GM23338 (cell line): ENCODE results near the gene BTNL9. TPM values are rescaled to one million over a fixed set of nuclear protein-coding genes. Genes with fewer than 3 reads are reported as not detected.

Experiments
- ATAC-seq: fragments of 200-7000 bp; cut with Tn5 transposase; 3 replicates; pipeline ENCODE4 v1.9.1; 2020
- DNase-seq: peaks from one replicate; pipeline ENCODE4 v3.0.0-alpha.2; 2015; ENCODE audit warnings: low spot score
- H2AFZ ChIP-seq: fragments of 200-600 bp; sonication (generic); 2 replicates; pipeline ENCODE4 v1.8.0; 2016; ENCODE audit warnings: antibody characterized with exemption, mild to moderate bottlenecking, moderate library complexity
- H3F3A ChIP-seq: fragments of 200-600 bp; sonication (generic); replicated peaks from 2 replicates; pipeline ENCODE4 v1.8.0; 2017; ENCODE audit warnings: antibody characterized with exemption, mixed run types, low read depth
- H3K27ac ChIP-seq: fragments of 200-600 bp; sonication (generic); 2 replicates; pipeline ENCODE4 v1.6.1; 2016; ENCODE audit warnings: low read depth
- H3K27me3 ChIP-seq: fragments of 200-600 bp; sonication (generic); 2 replicates; pipeline ENCODE4 v1.8.0; 2016; ENCODE audit warnings: mild to moderate bottlenecking, mixed run types, moderate library complexity; ENCODE audit not compliant: insufficient read depth
- H3K36me3 ChIP-seq: fragments of 200-600 bp; sonication (generic); 2 replicates; pipeline ENCODE4 v1.8.0; 2016; ENCODE audit warnings: mild to moderate bottlenecking; ENCODE audit not compliant: insufficient read depth
- H3K4me1 ChIP-seq: fragments of 200-600 bp; sonication (generic); 2 replicates; pipeline ENCODE4 v1.8.0; 2016; ENCODE audit warnings: mild to moderate bottlenecking, moderate library complexity; ENCODE audit not compliant: insufficient read depth
- H3K4me2 ChIP-seq: fragments of 200-600 bp; sonication (generic); 2 replicates; pipeline ENCODE4 v1.7.1; 2017; ENCODE audit warnings: mixed run types
- H3K4me3 ChIP-seq: fragments of 200-600 bp; sonication (generic); 2 replicates; pipeline ENCODE4 v1.6.1; 2016; ENCODE audit warnings: mixed run types
- H3K79me2 ChIP-seq: fragments of 200-600 bp; sonication (generic); replicated peaks from 2 replicates; pipeline ENCODE4 v1.8.0; 2017; ENCODE audit warnings: mild to moderate bottlenecking; ENCODE audit not compliant: insufficient read depth
- H3K9me2 ChIP-seq: fragments of 200-600 bp; sonication (generic); 2 replicates; pipeline ENCODE4 v1.8.0; 2017; ENCODE audit not compliant: insufficient read depth
- H4K20me1 ChIP-seq: fragments of 200-600 bp; sonication (generic); replicated peaks from 2 replicates; pipeline ENCODE4 v1.8.0; 2017; ENCODE audit warnings: mild to moderate bottlenecking; ENCODE audit not compliant: insufficient read depth
- H3K27ac Mint-ChIP-seq: 2 replicates; pipeline ENCODE4 v1.8.0; 2020; ENCODE audit warnings: inconsistent platforms, mild to moderate bottlenecking, moderate library complexity, mixed read lengths
- H3K27me3 Mint-ChIP-seq: 3 replicates; pipeline ENCODE4 v1.8.0; 2022; ENCODE audit warnings: low read depth, mild to moderate bottlenecking, moderate library complexity, mixed read lengths, inconsistent platforms; ENCODE audit not compliant: insufficient read depth, poor library complexity
- H3K36me3 Mint-ChIP-seq: 3 replicates; pipeline ENCODE4 v1.8.0; 2021; ENCODE audit warnings: low read depth, mild to moderate bottlenecking, inconsistent platforms, moderate library complexity, mixed read lengths
- H3K4me1 Mint-ChIP-seq: 3 replicates; pipeline ENCODE4 v1.8.0; 2020; ENCODE audit warnings: mild to moderate bottlenecking, inconsistent platforms, mixed read lengths
- H3K4me3 Mint-ChIP-seq: 3 replicates; pipeline ENCODE4 v1.8.0; 2021; ENCODE audit warnings: moderate library complexity, mild to moderate bottlenecking, inconsistent platforms, mixed read lengths
- H3K9me3 Mint-ChIP-seq: 3 replicates; pipeline ENCODE4 v1.8.0; 2020; ENCODE audit warnings: moderate library complexity, mild to moderate bottlenecking, inconsistent platforms, mixed read lengths
- CREB1 ChIP-seq: fragments of 250-450 bp; sonication (Bioruptor Pico); IDR thresholded peaks from 2 replicates; pipeline ENCODE4 v1.5.0; 2020; ENCODE audit warnings: low read depth, mild to moderate bottlenecking, moderate library complexity
- EZH2 ChIP-seq: fragments of 200-600 bp; sonication (generic); IDR thresholded peaks from one replicate; pipeline ENCODE4 v1.8.0; 2017; ENCODE audit warnings: antibody characterized with exemption, mild to moderate bottlenecking, low read depth; ENCODE audit not compliant: unreplicated experiment
- EZH2phosphoT487 ChIP-seq: fragments of 200-600 bp; sonication (generic); IDR thresholded peaks from one replicate; pipeline ENCODE4 v1.8.1; 2018; ENCODE audit warnings: antibody characterized with exemption; ENCODE audit not compliant: unreplicated experiment
- JUNB ChIP-seq: IDR thresholded peaks from one replicate; pipeline ENCODE4 v1.6.1; 2016; ENCODE audit warnings: antibody characterized with exemption; ENCODE audit not compliant: unreplicated experiment
- NANOG ChIP-seq: IDR thresholded peaks from 2 replicates; pipeline ENCODE4 v1.6.1; 2016; ENCODE audit warnings: antibody characterized with exemption, borderline replicate concordance
- POLR2AphosphoS5 ChIP-seq: IDR thresholded peaks from 2 replicates; pipeline ENCODE4 v1.6.1; 2016; ENCODE audit warnings: antibody characterized with exemption, low read depth
- STAT1 ChIP-seq: IDR thresholded peaks from one replicate; pipeline ENCODE4 v1.6.1; 2016; ENCODE audit warnings: antibody characterized with exemption; ENCODE audit not compliant: unreplicated experiment
- ZNF114 ChIP-seq: fragments of 250-450 bp; sonication (Bioruptor Pico); IDR thresholded peaks from 2 replicates; pipeline ENCODE4 v1.5.0; 2020; ENCODE audit warnings: mild to moderate bottlenecking, moderate library complexity
- ZNF331 ChIP-seq: fragments of 250-450 bp; sonication (Bioruptor Pico); IDR thresholded peaks from 2 replicates; pipeline ENCODE4 v1.5.0; 2020; ENCODE audit warnings: low read depth, mild to moderate bottlenecking, moderate library complexity
- polyA plus RNA-seq: library from polyadenylated mRNA; unstranded; fragments of >200 nt; fragmentation: Nextera tagmentation; extraction: Ambion mirVana; gene quantifications from 2 replicates; pipeline ENCODE4 v1.2.1, GENCODE V29; 2016
- total RNA-seq: library from RNA; depleted of rRNA; stranded (reverse); fragments of >200 nt; shearing (Covaris generic); gene quantifications from 2 replicates; pipeline ENCODE4 v1.2.3, GENCODE V29; 2014
- TF ChIP-seq, protein P1 (sequence below): fragments of 250-450 bp; sonication (Bioruptor Pico); IDR thresholded peaks from 2 replicates; pipeline ENCODE4 v1.5.0; 2020; ENCODE audit warnings: mild to moderate bottlenecking, moderate library complexity
- TF ChIP-seq, protein P2 (sequence below): IDR thresholded peaks from one replicate; pipeline ENCODE4 v1.6.1; 2018; ENCODE audit warnings: antibody characterized with exemption; ENCODE audit not compliant: unreplicated experiment
- TF ChIP-seq, protein P3 (sequence below): IDR thresholded peaks from 2 replicates; pipeline ENCODE4 v1.6.1; 2016; ENCODE audit warnings: antibody characterized with exemption
- TF ChIP-seq, protein P4 (sequence below), 2 experiments: fragments of 200-600 bp in 1 of 2; sonication (generic) in 1 of 2; conservative IDR thresholded peaks; 2 replicates each; pipeline versions ENCODE4 v1.5.1 to v1.6.1; 2016 to 2017; ENCODE audit warnings: antibody characterized with exemption in 2 of 2, low read depth in 2 of 2, mild to moderate bottlenecking in 2 of 2, moderate library complexity in 1 of 2

The BTNL9 gene
- total and polyA plus RNA-seq, 2 experiments from 2014 or later: 0.21 to 3.4 TPM

DNA sequence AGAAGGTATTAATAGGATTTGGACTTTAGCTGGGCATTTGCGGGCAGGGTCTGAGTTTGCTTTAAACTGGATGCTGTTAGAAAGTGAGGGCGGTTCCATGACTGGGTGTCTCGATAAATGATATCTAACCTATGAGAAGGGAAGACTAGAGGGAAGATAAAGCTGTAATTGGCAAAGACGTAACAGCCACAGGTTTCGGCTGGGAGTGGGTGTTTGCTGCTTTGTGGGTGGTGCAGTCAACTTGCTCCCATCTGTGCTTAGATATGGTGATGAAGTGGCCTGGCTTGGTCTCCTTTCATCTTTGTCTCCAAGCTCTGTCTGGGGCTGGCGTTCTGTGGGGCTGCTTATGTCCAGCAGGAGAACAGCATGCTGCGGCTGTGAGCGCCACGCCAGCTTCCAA, 67.6 kb downstream of the BTNL9 start:
- Mint-ChIP-seq H3K4me1 (peaks cover 30% of the 10 kb centered on the region), H3K36me3 (no peaks in the 10 kb centered on the region), H3K27ac (no peak overlapping the region), H3K4me3 (no peak overlapping the region; the same call in 2 of the 3 replicates), H3K27me3 (peaks cover 30% of the 10 kb centered on the region), H3K9me3 (no peaks in the 10 kb centered on the region)
- Histone ChIP-seq H3K27ac (no peak overlapping the region), H3K27me3 (peaks cover 37% of the 10 kb centered on the region), H3K4me3 (no peak overlapping the region), H3K4me1 (peaks cover 22% of the 10 kb centered on the region), H3K4me2 (no peak overlapping the region), H3K79me2 (no peaks in the 10 kb centered on the region), H3K36me3 (no peaks in the 10 kb centered on the region), H3K9me2 (no peaks in the 10 kb centered on the region), H4K20me1 (no peaks in the 10 kb centered on the region), H2AFZ (no peak overlapping the region), H3F3A (no peaks in the 10 kb centered on the region)
- TF ChIP-seq EZH2: no peak
- TF ChIP-seq, protein P1, sequence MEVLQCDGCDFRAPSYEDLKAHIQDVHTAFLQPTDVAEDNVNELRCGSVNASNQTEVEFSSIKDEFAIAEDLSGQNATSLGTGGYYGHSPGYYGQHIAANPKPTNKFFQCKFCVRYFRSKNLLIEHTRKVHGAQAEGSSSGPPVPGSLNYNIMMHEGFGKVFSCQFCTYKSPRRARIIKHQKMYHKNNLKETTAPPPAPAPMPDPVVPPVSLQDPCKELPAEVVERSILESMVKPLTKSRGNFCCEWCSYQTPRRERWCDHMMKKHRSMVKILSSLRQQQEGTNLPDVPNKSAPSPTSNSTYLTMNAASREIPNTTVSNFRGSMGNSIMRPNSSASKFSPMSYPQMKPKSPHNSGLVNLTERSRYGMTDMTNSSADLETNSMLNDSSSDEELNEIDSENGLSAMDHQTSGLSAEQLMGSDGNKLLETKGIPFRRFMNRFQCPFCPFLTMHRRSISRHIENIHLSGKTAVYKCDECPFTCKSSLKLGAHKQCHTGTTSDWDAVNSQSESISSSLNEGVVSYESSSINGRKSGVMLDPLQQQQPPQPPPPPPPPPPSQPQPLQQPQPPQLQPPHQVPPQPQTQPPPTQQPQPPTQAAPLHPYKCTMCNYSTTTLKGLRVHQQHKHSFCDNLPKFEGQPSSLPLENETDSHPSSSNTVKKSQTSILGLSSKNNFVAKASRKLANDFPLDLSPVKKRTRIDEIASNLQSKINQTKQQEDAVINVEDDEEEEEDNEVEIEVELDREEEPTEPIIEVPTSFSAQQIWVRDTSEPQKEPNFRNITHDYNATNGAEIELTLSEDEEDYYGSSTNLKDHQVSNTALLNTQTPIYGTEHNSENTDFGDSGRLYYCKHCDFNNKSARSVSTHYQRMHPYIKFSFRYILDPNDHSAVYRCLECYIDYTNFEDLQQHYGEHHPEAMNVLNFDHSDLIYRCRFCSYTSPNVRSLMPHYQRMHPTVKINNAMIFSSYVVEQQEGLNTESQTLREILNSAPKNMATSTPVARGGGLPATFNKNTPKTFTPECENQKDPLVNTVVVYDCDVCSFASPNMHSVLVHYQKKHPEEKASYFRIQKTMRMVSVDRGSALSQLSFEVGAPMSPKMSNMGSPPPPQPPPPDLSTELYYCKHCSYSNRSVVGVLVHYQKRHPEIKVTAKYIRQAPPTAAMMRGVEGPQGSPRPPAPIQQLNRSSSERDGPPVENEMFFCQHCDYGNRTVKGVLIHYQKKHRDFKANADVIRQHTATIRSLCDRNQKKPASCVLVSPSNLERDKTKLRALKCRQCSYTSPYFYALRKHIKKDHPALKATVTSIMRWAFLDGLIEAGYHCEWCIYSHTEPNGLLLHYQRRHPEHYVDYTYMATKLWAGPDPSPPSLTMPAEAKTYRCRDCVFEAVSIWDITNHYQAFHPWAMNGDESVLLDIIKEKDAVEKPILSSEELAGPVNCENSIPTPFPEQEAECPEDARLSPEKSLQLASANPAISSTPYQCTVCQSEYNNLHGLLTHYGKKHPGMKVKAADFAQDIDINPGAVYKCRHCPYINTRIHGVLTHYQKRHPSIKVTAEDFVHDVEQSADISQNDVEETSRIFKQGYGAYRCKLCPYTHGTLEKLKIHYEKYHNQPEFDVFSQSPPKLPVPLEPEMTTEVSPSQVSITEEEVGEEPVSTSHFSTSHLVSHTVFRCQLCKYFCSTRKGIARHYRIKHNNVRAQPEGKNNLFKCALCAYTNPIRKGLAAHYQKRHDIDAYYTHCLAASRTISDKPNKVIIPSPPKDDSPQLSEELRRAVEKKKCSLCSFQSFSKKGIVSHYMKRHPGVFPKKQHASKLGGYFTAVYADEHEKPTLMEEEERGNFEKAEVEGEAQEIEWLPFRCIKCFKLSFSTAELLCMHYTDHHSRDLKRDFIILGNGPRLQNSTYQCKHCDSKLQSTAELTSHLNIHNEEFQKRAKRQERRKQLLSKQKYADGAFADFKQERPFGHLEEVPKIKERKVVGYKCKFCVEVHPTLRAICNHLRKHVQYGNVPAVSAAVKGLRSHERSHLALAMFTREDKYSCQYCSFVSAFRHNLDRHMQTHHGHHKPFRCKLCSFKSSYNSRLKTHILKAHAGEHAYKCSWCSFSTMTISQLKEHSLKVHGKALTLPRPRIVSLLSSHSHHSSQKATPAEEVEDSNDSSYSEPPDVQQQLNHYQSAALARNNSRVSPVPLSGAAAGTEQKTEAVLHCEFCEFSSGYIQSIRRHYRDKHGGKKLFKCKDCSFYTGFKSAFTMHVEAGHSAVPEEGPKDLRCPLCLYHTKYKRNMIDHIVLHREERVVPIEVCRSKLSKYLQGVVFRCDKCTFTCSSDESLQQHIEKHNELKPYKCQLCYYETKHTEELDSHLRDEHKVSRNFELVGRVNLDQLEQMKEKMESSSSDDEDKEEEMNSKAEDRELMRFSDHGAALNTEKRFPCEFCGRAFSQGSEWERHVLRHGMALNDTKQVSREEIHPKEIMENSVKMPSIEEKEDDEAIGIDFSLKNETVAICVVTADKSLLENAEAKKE (CRISPR knock-in tag): no peak
- TF ChIP-seq, protein P2, sequence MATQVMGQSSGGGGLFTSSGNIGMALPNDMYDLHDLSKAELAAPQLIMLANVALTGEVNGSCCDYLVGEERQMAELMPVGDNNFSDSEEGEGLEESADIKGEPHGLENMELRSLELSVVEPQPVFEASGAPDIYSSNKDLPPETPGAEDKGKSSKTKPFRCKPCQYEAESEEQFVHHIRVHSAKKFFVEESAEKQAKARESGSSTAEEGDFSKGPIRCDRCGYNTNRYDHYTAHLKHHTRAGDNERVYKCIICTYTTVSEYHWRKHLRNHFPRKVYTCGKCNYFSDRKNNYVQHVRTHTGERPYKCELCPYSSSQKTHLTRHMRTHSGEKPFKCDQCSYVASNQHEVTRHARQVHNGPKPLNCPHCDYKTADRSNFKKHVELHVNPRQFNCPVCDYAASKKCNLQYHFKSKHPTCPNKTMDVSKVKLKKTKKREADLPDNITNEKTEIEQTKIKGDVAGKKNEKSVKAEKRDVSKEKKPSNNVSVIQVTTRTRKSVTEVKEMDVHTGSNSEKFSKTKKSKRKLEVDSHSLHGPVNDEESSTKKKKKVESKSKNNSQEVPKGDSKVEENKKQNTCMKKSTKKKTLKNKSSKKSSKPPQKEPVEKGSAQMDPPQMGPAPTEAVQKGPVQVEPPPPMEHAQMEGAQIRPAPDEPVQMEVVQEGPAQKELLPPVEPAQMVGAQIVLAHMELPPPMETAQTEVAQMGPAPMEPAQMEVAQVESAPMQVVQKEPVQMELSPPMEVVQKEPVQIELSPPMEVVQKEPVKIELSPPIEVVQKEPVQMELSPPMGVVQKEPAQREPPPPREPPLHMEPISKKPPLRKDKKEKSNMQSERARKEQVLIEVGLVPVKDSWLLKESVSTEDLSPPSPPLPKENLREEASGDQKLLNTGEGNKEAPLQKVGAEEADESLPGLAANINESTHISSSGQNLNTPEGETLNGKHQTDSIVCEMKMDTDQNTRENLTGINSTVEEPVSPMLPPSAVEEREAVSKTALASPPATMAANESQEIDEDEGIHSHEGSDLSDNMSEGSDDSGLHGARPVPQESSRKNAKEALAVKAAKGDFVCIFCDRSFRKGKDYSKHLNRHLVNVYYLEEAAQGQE: no peak
- TF ChIP-seq ZNF331 (CRISPR knock-in tag): no peak
- TF ChIP-seq, protein P3, sequence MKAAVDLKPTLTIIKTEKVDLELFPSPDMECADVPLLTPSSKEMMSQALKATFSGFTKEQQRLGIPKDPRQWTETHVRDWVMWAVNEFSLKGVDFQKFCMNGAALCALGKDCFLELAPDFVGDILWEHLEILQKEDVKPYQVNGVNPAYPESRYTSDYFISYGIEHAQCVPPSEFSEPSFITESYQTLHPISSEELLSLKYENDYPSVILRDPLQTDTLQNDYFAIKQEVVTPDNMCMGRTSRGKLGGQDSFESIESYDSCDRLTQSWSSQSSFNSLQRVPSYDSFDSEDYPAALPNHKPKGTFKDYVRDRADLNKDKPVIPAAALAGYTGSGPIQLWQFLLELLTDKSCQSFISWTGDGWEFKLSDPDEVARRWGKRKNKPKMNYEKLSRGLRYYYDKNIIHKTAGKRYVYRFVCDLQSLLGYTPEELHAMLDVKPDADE: no peak
- no peak for TF ChIP-seq CREB1 (CRISPR knock-in tag)
- TF ChIP-seq JUNB: no peak
- TF ChIP-seq, protein P4, sequence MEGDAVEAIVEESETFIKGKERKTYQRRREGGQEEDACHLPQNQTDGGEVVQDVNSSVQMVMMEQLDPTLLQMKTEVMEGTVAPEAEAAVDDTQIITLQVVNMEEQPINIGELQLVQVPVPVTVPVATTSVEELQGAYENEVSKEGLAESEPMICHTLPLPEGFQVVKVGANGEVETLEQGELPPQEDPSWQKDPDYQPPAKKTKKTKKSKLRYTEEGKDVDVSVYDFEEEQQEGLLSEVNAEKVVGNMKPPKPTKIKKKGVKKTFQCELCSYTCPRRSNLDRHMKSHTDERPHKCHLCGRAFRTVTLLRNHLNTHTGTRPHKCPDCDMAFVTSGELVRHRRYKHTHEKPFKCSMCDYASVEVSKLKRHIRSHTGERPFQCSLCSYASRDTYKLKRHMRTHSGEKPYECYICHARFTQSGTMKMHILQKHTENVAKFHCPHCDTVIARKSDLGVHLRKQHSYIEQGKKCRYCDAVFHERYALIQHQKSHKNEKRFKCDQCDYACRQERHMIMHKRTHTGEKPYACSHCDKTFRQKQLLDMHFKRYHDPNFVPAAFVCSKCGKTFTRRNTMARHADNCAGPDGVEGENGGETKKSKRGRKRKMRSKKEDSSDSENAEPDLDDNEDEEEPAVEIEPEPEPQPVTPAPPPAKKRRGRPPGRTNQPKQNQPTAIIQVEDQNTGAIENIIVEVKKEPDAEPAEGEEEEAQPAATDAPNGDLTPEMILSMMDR (conservative IDR thresholded peaks at IDR 0.05; ENCODE audit: low read depth in 2 of 2): no peak
- TF ChIP-seq POLR2AphosphoS5: no peak
- no peak for TF ChIP-seq EZH2phosphoT487
- no peak for TF ChIP-seq NANOG
- TF ChIP-seq STAT1: no peak
- no peak for TF ChIP-seq ZNF114
- ATAC-seq (no peak), DNase-seq (no peak)
